Body of pancreas (tissue), 4 donors: Measurements from ENCODE around the gene ZNF277.

Experiments used
- POLR2A ChIP-seq, 3 donors: fragments of 450-650 bp; IDR thresholded peaks; one replicate each; pipeline ENCODE4 v1.6.1; 2016; ENCODE audit warnings: antibody characterized with exemption in 3 of 3, mild to moderate bottlenecking in 2 of 3
- TF ChIP-seq, protein P1 (sequence below), 7 experiments: fragments of 450-650 bp in 4 of 7; fragments of 200-600 bp in 3 of 7; sonication (generic) in 3 of 7; IDR thresholded peaks; one replicate each; pipeline ENCODE4 v1.5.1; 2016 to 2019; ENCODE audit warnings: antibody characterized with exemption in 7 of 7

DNA sequence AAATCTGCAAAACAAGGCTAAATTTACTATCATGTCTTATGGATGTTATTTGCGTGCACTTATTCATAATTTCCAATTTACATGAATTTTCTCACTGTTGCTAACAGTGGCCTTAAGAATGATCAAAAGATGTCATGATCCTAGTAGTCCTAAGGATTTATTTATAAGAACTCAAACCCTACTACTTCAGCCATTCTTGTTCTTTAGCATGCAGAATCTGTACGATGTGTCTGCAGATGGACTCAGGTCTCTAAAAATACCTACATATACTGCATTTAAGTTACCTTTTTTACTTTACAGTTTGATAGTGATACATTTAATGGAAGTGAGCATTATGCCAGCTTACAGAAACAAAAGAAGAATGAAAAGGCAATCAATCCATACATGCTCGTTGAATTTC is 91.2 kb downstream of the ZNF277 start:
- TF ChIP-seq, protein P1, sequence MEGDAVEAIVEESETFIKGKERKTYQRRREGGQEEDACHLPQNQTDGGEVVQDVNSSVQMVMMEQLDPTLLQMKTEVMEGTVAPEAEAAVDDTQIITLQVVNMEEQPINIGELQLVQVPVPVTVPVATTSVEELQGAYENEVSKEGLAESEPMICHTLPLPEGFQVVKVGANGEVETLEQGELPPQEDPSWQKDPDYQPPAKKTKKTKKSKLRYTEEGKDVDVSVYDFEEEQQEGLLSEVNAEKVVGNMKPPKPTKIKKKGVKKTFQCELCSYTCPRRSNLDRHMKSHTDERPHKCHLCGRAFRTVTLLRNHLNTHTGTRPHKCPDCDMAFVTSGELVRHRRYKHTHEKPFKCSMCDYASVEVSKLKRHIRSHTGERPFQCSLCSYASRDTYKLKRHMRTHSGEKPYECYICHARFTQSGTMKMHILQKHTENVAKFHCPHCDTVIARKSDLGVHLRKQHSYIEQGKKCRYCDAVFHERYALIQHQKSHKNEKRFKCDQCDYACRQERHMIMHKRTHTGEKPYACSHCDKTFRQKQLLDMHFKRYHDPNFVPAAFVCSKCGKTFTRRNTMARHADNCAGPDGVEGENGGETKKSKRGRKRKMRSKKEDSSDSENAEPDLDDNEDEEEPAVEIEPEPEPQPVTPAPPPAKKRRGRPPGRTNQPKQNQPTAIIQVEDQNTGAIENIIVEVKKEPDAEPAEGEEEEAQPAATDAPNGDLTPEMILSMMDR (IDR thresholded peaks at IDR 0.05) = no peak
- TF ChIP-seq POLR2A (IDR thresholded peaks at IDR 0.05) = no peak
